Neural cell (in vitro differentiated cells): ENCODE measurements around the gene SNPH.

Source experiments
- EP300 ChIP-seq: fragments of 450-650 bp; conservative IDR thresholded peaks from 2 replicates; pipeline ENCODE4 v1.6.1; 2014; ENCODE audit warnings: antibody characterized with exemption, mild to moderate bottlenecking, moderate library complexity; ENCODE audit not compliant: poor library complexity, severe bottlenecking
- EZH2 ChIP-seq: fragments of 200-600, 300-800 bp; shearing (Covaris generic), sonication (generic); IDR thresholded peaks from 2 replicates; pipeline ENCODE4 v1.6.1; 2014; ENCODE audit warnings: antibody characterized with exemption, low read length, borderline replicate concordance, mild to moderate bottlenecking; ENCODE audit not compliant: insufficient read depth, poor library complexity, severe bottlenecking
- RAD21 ChIP-seq: fragments of 450-650 bp; conservative IDR thresholded peaks from 2 replicates; pipeline ENCODE4 v1.6.1; 2014; ENCODE audit warnings: antibody characterized with exemption, mild to moderate bottlenecking, moderate library complexity
- TF ChIP-seq, protein P1 (sequence below): IDR thresholded peaks from 2 replicates; pipeline ENCODE4 v1.6.1; 2012; ENCODE audit warnings: borderline replicate concordance
- TF ChIP-seq, protein P2 (sequence below): fragments of 450-650 bp; IDR thresholded peaks from 2 replicates; pipeline ENCODE4 v1.5.1; 2014; ENCODE audit warnings: antibody characterized with exemption, mild to moderate bottlenecking, moderate library complexity; ENCODE audit not compliant: poor library complexity, severe bottlenecking

DNA sequence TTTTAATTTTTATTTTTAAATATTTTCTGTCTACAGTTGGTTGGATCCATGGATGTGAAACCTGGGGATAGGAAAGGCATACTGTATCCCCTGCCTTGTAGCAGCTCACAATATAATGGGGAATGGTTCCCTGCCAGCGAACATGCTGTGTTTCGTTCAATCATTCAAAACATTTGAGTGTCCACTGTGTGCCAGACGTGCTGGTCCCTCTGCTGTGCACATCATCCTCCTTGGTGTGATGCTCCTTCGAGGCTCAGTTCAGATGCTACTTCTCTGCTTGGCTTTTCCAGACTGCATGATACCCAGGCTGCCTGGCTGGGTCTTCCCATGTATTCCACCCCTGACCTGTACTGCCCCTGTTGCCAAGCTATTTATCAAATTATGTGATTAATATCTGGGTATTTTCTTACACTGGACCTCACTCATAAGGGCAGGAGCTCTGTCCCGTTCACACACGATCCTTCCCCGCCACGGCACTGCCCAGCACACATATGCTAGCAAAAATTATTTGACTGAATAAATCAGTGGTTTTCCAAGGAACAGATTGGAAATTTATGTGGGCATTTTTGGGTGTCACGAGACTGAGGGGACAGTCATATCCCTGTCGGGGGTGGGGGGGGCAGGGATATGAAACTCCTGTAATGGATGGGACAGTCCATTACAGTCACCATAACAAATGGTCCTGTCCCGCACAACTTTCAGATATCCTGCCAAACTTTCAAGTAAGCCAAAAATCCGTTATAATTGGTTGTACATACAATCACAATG is 57.9 kb downstream of the SNPH start:
- TF ChIP-seq, protein P1, sequence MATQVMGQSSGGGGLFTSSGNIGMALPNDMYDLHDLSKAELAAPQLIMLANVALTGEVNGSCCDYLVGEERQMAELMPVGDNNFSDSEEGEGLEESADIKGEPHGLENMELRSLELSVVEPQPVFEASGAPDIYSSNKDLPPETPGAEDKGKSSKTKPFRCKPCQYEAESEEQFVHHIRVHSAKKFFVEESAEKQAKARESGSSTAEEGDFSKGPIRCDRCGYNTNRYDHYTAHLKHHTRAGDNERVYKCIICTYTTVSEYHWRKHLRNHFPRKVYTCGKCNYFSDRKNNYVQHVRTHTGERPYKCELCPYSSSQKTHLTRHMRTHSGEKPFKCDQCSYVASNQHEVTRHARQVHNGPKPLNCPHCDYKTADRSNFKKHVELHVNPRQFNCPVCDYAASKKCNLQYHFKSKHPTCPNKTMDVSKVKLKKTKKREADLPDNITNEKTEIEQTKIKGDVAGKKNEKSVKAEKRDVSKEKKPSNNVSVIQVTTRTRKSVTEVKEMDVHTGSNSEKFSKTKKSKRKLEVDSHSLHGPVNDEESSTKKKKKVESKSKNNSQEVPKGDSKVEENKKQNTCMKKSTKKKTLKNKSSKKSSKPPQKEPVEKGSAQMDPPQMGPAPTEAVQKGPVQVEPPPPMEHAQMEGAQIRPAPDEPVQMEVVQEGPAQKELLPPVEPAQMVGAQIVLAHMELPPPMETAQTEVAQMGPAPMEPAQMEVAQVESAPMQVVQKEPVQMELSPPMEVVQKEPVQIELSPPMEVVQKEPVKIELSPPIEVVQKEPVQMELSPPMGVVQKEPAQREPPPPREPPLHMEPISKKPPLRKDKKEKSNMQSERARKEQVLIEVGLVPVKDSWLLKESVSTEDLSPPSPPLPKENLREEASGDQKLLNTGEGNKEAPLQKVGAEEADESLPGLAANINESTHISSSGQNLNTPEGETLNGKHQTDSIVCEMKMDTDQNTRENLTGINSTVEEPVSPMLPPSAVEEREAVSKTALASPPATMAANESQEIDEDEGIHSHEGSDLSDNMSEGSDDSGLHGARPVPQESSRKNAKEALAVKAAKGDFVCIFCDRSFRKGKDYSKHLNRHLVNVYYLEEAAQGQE, result no peak
- TF ChIP-seq, protein P2, sequence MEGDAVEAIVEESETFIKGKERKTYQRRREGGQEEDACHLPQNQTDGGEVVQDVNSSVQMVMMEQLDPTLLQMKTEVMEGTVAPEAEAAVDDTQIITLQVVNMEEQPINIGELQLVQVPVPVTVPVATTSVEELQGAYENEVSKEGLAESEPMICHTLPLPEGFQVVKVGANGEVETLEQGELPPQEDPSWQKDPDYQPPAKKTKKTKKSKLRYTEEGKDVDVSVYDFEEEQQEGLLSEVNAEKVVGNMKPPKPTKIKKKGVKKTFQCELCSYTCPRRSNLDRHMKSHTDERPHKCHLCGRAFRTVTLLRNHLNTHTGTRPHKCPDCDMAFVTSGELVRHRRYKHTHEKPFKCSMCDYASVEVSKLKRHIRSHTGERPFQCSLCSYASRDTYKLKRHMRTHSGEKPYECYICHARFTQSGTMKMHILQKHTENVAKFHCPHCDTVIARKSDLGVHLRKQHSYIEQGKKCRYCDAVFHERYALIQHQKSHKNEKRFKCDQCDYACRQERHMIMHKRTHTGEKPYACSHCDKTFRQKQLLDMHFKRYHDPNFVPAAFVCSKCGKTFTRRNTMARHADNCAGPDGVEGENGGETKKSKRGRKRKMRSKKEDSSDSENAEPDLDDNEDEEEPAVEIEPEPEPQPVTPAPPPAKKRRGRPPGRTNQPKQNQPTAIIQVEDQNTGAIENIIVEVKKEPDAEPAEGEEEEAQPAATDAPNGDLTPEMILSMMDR, result no peak
- TF ChIP-seq EZH2 (no peak), RAD21 (no peak), EP300 (no peak)
